Measurements from ENCODE around the gene PRIMA1. TPM values are rescaled to one million over a fixed set of nuclear protein-coding genes. Genes with fewer than 3 reads are reported as not detected.

PRIMA1 gene
- total and polyA plus RNA-seq, 9 of the 15 experiments (the other 6 are each of a cell fraction or from before 2014, with no cell fraction given) = not detected

GRCh38 chr14:93700928-93701327 is 87.4 kb downstream of the PRIMA1 start (continued):
- TF ChIP-seq ZFPM2 (CRISPR knock-in tag; IDR thresholded peaks at IDR 0.05) (no peak), ZNF445 (CRISPR knock-in tag; IDR thresholded peaks at IDR 0.05; ENCODE audit: low read depth) (no peak), CGGBP1 (CRISPR knock-in tag; IDR thresholded peaks at IDR 0.05) (no peak)

GRCh38 chr14:93693914-93694313 is 94.4 kb downstream of the PRIMA1 start:
- Histone ChIP-seq H3K27me3 (ENCODE audit: control insufficient read depth in 2 of 2, insufficient read depth in 2 of 2, low read length in 2 of 2) (no peaks in the 10 kb centered on the region; a peak in 2 of 5 replicates), H3K9ac (ENCODE audit: insufficient read depth in 1 of 2, low read depth in 2 of 2, low read length in 2 of 2) (no peak overlapping the region), H3K4me1 (replicated peaks in 1 of 2; ENCODE audit: control insufficient read depth in 2 of 2, insufficient read depth in 2 of 2, low read length in 2 of 2) (no peaks in the 10 kb centered on the region), H2AFZ (ENCODE audit: low read depth, low read length) (no peak overlapping the region), H4K20me1 (replicated peaks; ENCODE audit: control insufficient read depth, insufficient read depth, low read length) (no peaks in the 10 kb centered on the region), H3K36me3 (ENCODE audit: control insufficient read depth, insufficient read depth, low read length) (no peaks in the 10 kb centered on the region), H3K4me2 (ENCODE audit: insufficient read depth, low read length) (no peak overlapping the region), H3K9me3 (replicated peaks; ENCODE audit: control insufficient read depth, insufficient read depth, low read depth, low read length) (no peaks in the 10 kb centered on the region), H3K9me1 (ENCODE audit: control insufficient read depth, insufficient read depth, low read length) (no peaks in the 10 kb centered on the region), H3K79me2 (ENCODE audit: control insufficient read depth, insufficient read depth, low read length) (no peaks in the 10 kb centered on the region), H3K4me3 (no peak overlapping the region), H3K27ac (ENCODE audit: extremely low read depth, low read depth, low read length) (no peak overlapping the region)
- no peak for TF ChIP-seq RHOXF2B (CRISPR knock-in tag; conservative IDR thresholded peaks at IDR 0.05)
- TF ChIP-seq CC2D1A (IDR thresholded peaks at IDR 0.05) = no peak
- no peak for TF ChIP-seq ZBTB7A (IDR thresholded peaks at IDR 0.05; ENCODE audit: borderline replicate concordance, control insufficient read depth, low read depth, low read length)
- TF ChIP-seq ZNF274 (IDR thresholded peaks at IDR 0.05; ENCODE audit: borderline replicate concordance, low read depth, low read length) = no peak
- no peak for TF ChIP-seq CREB3L1 (IDR thresholded peaks at IDR 0.05; ENCODE audit: borderline replicate concordance, low read depth)
- TF ChIP-seq ZNF696 (CRISPR knock-in tag; conservative IDR thresholded peaks at IDR 0.05) = no peak
- no peak for TF ChIP-seq TSC22D4 (tag; IDR thresholded peaks at IDR 0.05)
- no peak for TF ChIP-seq E2F6 (IDR thresholded peaks at IDR 0.05; ENCODE audit: borderline replicate concordance in 1 of 2, extremely low read depth in 1 of 2, insufficient read depth in 1 of 2, insufficient read length in 1 of 2, low read depth in 1 of 2, low read length in 1 of 2, poor library complexity in 1 of 2, severe bottlenecking in 1 of 2)
- in situ Hi-C loops (cut with MboI) = no loop called here
- DNase-seq (ENCODE audit: extremely low read depth in 1 of 4, low spot score in 3 of 4) = no peak
- no peak for FAIRE-seq
- POLR2A ChIA-PET = no interaction called here
- BruUV-seq (replicated peaks) = no TSS peak
- CTCF ChIA-PET (ENCODE audit: low intra/inter-chr PET ratio) = no interaction called here
- intact Hi-C loops (cut with micrococcal nuclease) = no loop called here
- no peak for ATAC-seq
- 5% methylated on average over 4 of the region's 6 CpGs for WGBS (ENCODE audit: insufficient coverage, low coverage, missing lambda C conversion rate)
